ENCODE data around the gene PPP2R2C.

The PPP2R2C gene

GRCh38 chr4:6391852-6392188, 80.6 kb downstream of the PPP2R2C start:
- H3K4me3 ChIP-seq (ENCODE audit: low read depth, low read length), result no peak overlapping the region
- DNase-seq (ENCODE audit: low read depth), result no peak

GRCh38 chr4:6391186-6391851, 81.1 kb downstream of the PPP2R2C start:
- no peak for TF ChIP-seq MAX (IDR thresholded peaks at IDR 0.05; ENCODE audit: low read depth, low read length)
- no peak for TF ChIP-seq POLR2A (IDR thresholded peaks at IDR 0.05; ENCODE audit: extremely low read depth, insufficient read length)
- no peak for TF ChIP-seq CTCF (IDR thresholded peaks at IDR 0.05; ENCODE audit: low read depth, low read length)
- TF ChIP-seq MYC (IDR thresholded peaks at IDR 0.05; ENCODE audit: low read depth, low read length), result no peak
- no peak overlapping the region for H3K4me3 ChIP-seq (ENCODE audit: low read depth, low read length)
- no peak for DNase-seq (ENCODE audit: low read depth)

More at GRCh38 chr4:6391852-6392188, 80.6 kb downstream of the PPP2R2C start:
- TF ChIP-seq MAX (IDR thresholded peaks at IDR 0.05; ENCODE audit: low read depth, low read length), result no peak
- no peak for TF ChIP-seq MYC (IDR thresholded peaks at IDR 0.05; ENCODE audit: low read depth, low read length)
- TF ChIP-seq CTCF (IDR thresholded peaks at IDR 0.05; ENCODE audit: low read depth, low read length), result no peak
- TF ChIP-seq POLR2A (IDR thresholded peaks at IDR 0.05; ENCODE audit: extremely low read depth, insufficient read length), result no peak

GRCh38 chr4:6390356-6390755, 82.1 kb downstream of the PPP2R2C start:
- DNase-seq (ENCODE audit: low read depth), result no peak
- no peak for TF ChIP-seq CTCF (IDR thresholded peaks at IDR 0.05; ENCODE audit: low read depth, low read length)
- no peak for TF ChIP-seq MYC (IDR thresholded peaks at IDR 0.05; ENCODE audit: low read depth, low read length)
- no peak for TF ChIP-seq POLR2A (IDR thresholded peaks at IDR 0.05; ENCODE audit: extremely low read depth, insufficient read length)
- no peak for TF ChIP-seq MAX (IDR thresholded peaks at IDR 0.05; ENCODE audit: low read depth, low read length)
- H3K4me3 ChIP-seq (ENCODE audit: low read depth, low read length), result no peak overlapping the region

- TF ChIP-seq POLR2A (IDR thresholded peaks at IDR 0.05; ENCODE audit: extremely low read depth, insufficient read length) (no peak), MYC (IDR thresholded peaks at IDR 0.05; ENCODE audit: low read depth, low read length) (no peak), MAX (IDR thresholded peaks at IDR 0.05; ENCODE audit: low read depth, low read length) (no peak), CTCF (IDR thresholded peaks at IDR 0.05; ENCODE audit: low read depth, low read length) (no peak)
- H3K4me3 ChIP-seq (ENCODE audit: low read depth, low read length), result no peak overlapping the region
- DNase-seq (ENCODE audit: low read depth), result no peak
Measured at GRCh38 chr4:6389142-6389825, 83.1 kb downstream of the PPP2R2C start.

- TF ChIP-seq CTCF (IDR thresholded peaks at IDR 0.05; ENCODE audit: low read depth, low read length), result no peak
- no peak for TF ChIP-seq MYC (IDR thresholded peaks at IDR 0.05; ENCODE audit: low read depth, low read length)
- TF ChIP-seq MAX (IDR thresholded peaks at IDR 0.05; ENCODE audit: low read depth, low read length), result no peak
- TF ChIP-seq POLR2A (IDR thresholded peaks at IDR 0.05; ENCODE audit: extremely low read depth, insufficient read length), result no peak
- no peak for DNase-seq (ENCODE audit: low read depth)
- no peak overlapping the region for H3K4me3 ChIP-seq (ENCODE audit: low read depth, low read length)
Measured at GRCh38 chr4:6388713-6389112, 83.7 kb downstream of the PPP2R2C start.

Data from NB4 (cell line).